GM12891 (cell line): ENCODE data around the gene GAGE12G. TPM values are rescaled to one million over a fixed set of nuclear protein-coding genes. Genes with fewer than 3 reads are reported as not detected.
"Not testable (repeated sequence)": the region's sequence is repeated elsewhere in the genome, so short reads cannot be mapped to it uniquely, and the experiment has no call there.

ENCODE experiments used
- DNase-seq: peaks from one replicate; pipeline ENCODE4 v3.0.0; 2011; ENCODE audit warnings: low spot score; ENCODE audit not compliant: insufficient read length
- FAIRE-seq: peaks from 2 replicates; lab custom pipeline; 2011; peaks lifted over from hg19 to GRCh38; lab: Jason Lieb, UNC
- PAX5 ChIP-seq: IDR thresholded peaks from 2 replicates; pipeline ENCODE4 v1.6.1; 2011; ENCODE audit warnings: low read length, moderate library complexity, mild to moderate bottlenecking; ENCODE audit not compliant: insufficient read depth, severe bottlenecking
- POLR2A ChIP-seq: IDR thresholded peaks from 2 replicates; pipeline ENCODE4 v1.6.1; 2011; ENCODE audit warnings: low read depth, low read length, control low read depth
- POLR2AphosphoS5 ChIP-seq: IDR thresholded peaks from 2 replicates; pipeline ENCODE4 v1.6.1; 2011; ENCODE audit warnings: low read depth, low read length, control low read depth
- POU2F2 ChIP-seq: IDR thresholded peaks from 2 replicates; pipeline ENCODE4 v1.6.1; 2011; ENCODE audit warnings: low read depth, mild to moderate bottlenecking, control low read depth, low read length, moderate library complexity
- SPI1 ChIP-seq: IDR thresholded peaks from 2 replicates; pipeline ENCODE4 v1.6.1; 2011; ENCODE audit warnings: low read depth, low read length, control low read depth
- TAF1 ChIP-seq: IDR thresholded peaks from 2 replicates; pipeline ENCODE4 v1.6.1; 2011; ENCODE audit warnings: low read depth, low read length, control low read depth
- polyA plus RNA-seq: library from polyadenylated mRNA; unstranded; fragments of >200 nt; gene quantifications from one replicate; pipeline ENCODE4 v1.2.1, GENCODE V29; 2012; ENCODE audit warnings: low read depth, missing spikeins, inconsistent platforms; ENCODE audit not compliant: missing spikeins

Gene GAGE12G
- polyA plus RNA-seq: not detected

DNA sequence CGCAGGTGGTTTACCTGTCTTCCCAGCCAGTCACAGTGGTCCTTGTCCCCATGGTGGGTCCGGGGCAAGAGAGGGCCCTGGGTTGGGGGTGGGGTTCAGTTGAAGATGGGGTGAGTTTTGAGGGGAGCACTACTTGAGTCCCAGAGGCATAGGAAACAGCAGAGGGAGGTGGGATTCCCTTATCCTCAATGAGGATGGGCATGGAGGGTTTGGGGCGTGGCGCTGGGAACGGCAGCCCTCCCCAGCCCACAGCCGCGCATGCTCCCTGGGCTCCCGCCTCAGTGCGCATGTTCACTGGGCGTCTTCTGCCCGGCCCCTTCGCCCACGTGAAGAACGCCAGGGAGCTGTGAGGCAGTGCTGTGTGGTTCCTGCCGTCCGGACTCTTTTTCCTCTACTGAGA, at the start of gene GAGE12G:
GAGE12G (plus strand) TSS at position 301 of the 400 bp plus-strand sequence. CDS start 1,155 bp downstream, outside the sequence.
- not testable (repeated sequence) for DNase-seq, FAIRE-seq

DNA sequence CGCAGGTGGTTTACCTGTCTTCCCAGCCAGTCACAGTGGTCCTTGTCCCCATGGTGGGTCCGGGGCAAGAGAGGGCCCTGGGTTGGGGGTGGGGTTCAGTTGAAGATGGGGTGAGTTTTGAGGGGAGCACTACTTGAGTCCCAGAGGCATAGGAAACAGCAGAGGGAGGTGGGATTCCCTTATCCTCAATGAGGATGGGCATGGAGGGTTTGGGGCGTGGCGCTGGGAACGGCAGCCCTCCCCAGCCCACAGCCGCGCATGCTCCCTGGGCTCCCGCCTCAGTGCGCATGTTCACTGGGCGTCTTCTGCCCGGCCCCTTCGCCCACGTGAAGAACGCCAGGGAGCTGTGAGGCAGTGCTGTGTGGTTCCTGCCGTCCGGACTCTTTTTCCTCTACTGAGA, 38.3 kb upstream of the GAGE12G start, which contains the start of gene GAGE12C:
GAGE12C (plus strand) TSS at position 301 of the 400 bp plus-strand sequence. CDS start 1,155 bp downstream, outside the sequence.
- DNase-seq, FAIRE-seq: not testable (repeated sequence)

- DNase-seq, FAIRE-seq: not testable (repeated sequence)
These were observed 28.8 kb upstream of the GAGE12G start, which contains the start of gene GAGE12D for GRCh38 chrX:49541433-49541832. Gene GAGE12D, plus strand, starts transcription at chrX:49541733. Its CDS starts 1,155 bp downstream, at chrX:49542888.

DNA sequence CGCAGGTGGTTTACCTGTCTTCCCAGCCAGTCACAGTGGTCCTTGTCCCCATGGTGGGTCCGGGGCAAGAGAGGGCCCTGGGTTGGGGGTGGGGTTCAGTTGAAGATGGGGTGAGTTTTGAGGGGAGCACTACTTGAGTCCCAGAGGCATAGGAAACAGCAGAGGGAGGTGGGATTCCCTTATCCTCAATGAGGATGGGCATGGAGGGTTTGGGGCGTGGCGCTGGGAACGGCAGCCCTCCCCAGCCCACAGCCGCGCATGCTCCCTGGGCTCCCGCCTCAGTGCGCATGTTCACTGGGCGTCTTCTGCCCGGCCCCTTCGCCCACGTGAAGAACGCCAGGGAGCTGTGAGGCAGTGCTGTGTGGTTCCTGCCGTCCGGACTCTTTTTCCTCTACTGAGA, 19.2 kb upstream of the GAGE12G start, which contains the start of gene GAGE12E:
GAGE12E (plus strand) TSS at position 301 of the 400 bp plus-strand sequence. CDS start 1,155 bp downstream, outside the sequence.
- not testable (repeated sequence) for FAIRE-seq, DNase-seq

GRCh38 chrX:49560542-49560941, 9.7 kb upstream of the GAGE12G start, which contains the start of gene GAGE12F:
Gene GAGE12F, plus strand, starts transcription at chrX:49560842. Its CDS starts 1,155 bp downstream, at chrX:49561997.
- not testable (repeated sequence) for FAIRE-seq, DNase-seq

- not testable (repeated sequence) for DNase-seq, FAIRE-seq
These were observed 1.5 kb upstream of the GAGE12G start for GRCh38 chrX:49568728-49569127.

DNA sequence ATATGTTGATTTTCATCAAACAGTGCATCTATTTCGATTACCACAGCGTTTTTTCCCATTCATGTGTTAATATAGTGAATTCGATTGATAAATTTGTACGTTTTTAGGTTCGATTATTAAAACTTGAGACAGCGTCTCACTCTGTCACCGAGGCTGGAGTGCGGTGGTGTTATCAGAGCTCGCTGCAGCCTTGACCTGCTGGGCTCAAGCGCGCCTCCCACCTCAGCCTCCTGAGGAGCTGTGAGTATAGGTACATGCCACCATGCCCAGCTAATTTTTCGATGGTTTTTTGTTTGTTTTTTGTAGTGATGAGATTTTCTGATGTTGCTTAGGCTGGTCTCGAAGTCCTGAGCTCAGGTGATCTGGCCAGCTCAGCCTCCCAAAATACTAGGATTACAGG, 1.0 kb upstream of the GAGE12G start:
- FAIRE-seq, DNase-seq: not testable (repeated sequence)

DNA sequence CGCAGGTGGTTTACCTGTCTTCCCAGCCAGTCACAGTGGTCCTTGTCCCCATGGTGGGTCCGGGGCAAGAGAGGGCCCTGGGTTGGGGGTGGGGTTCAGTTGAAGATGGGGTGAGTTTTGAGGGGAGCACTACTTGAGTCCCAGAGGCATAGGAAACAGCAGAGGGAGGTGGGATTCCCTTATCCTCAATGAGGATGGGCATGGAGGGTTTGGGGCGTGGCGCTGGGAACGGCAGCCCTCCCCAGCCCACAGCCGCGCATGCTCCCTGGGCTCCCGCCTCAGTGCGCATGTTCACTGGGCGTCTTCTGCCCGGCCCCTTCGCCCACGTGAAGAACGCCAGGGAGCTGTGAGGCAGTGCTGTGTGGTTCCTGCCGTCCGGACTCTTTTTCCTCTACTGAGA, 9.4 kb downstream of the GAGE12G start, which contains the start of gene GAGE12H:
GAGE12H (plus strand) TSS at position 301 of the 400 bp plus-strand sequence. CDS start 1,155 bp downstream, outside the sequence.
- FAIRE-seq, DNase-seq: not testable (repeated sequence)

DNA sequence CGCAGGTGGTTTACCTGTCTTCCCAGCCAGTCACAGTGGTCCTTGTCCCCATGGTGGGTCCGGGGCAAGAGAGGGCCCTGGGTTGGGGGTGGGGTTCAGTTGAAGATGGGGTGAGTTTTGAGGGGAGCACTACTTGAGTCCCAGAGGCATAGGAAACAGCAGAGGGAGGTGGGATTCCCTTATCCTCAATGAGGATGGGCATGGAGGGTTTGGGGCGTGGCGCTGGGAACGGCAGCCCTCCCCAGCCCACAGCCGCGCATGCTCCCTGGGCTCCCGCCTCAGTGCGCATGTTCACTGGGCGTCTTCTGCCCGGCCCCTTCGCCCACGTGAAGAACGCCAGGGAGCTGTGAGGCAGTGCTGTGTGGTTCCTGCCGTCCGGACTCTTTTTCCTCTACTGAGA, 19.0 kb downstream of the GAGE12G start, which contains the start of gene GAGE2A:
GAGE2A (plus strand) TSS at position 301 of the 400 bp plus-strand sequence. CDS start 1,155 bp downstream, outside the sequence.
- FAIRE-seq, DNase-seq: not testable (repeated sequence)

DNA sequence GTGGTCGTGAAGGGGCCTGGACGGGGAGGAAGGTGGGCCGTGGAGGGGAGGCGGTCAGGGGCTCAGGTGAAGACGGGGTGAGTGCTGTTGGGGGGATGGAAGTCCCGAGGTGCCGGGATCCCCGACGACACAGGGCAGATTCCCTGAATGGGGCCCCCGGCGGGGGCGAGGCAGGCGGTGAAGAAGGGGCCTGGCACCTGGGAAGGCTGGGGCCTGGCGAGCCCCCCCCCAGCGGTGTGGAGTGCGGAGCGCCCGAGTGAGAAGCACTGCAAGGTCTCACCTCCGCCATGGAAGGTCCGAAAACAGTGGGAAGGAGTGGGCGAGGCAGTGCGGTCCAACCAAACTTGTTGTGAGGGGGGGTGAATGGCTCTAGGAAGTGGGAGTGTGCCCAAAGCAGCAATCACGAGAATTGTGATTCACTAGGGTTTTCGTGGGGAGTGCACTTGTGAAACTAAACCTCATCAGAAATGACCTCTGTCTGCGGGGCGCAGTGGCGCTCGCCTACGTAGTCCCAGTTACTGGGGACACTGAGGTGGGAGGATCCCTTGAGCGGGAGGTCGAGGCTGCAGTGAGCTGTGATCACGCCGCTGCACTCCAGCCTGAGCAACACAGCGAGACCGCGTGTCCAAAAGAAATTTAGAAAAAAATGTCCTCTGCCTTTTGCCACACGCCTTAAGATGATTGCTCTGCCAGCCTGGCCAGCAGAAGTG, 19.7 kb downstream of the GAGE12G start:
- not testable (repeated sequence) for DNase-seq

DNA sequence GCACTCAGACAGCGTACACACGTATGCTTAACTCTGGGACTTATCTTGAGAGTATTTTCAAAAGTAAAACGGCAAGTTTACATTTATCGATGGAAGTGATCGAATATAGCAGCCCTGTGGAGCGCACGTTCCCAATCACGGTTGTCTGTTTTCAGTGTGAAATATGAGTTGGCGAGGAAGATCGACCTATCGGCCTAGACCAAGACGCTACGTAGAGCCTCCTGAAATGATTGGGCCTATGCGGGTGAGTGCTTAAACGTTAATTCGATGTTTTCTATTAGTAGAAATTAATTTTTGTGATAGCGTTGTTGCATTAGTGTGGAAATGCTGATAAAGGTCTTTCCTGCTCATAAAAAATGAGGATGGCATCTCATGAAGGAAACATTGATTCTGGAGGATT, 20.3 kb downstream of the GAGE12G start:
- not testable (repeated sequence) for DNase-seq, FAIRE-seq

More for the DNA sequence above, 19.7 kb downstream of the GAGE12G start:
- FAIRE-seq: not testable (repeated sequence)

- FAIRE-seq, DNase-seq: not testable (repeated sequence)
These were observed 28.5 kb downstream of the GAGE12G start, which contains the start of gene GAGE1 for GRCh38 chrX:49598720-49599119. Gene GAGE1, plus strand, starts transcription at chrX:49599020. Its CDS starts 1,155 bp downstream, at chrX:49600175.

DNA sequence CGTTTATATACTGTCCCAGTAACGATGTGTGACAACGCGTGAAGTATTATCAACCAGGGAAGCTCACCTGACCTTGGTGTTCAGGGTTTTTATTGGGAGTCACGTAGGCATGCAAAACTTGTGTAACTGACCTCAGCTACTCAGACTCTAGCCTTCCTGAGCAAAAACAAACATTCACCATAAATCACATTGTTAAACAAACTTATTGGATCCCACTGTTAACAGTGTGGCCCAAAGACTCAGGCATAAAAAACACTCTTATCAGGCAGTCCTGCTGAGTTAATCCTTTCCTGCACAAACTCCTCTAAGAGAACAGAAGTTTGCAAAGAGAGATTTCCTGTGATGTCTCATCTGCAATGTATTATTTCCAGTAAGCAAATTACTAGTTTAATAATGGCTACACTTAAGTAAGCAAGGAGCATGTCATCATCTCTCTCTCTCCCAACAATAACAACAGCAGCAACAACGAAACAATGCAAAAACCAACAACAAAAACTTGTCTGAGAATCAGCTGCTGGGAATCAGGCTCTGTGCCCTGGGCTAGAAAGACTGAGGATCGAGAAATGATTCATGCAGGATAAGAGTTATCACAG, 40.6 kb downstream of the GAGE12G start:
- FAIRE-seq (no peak), DNase-seq (no peak)
- no peak for TF ChIP-seq POU2F2
- TF ChIP-seq POLR2A: no peak
- no peak for TF ChIP-seq POLR2AphosphoS5
- TF ChIP-seq SPI1: no peak
- no peak for TF ChIP-seq TAF1
- no peak for TF ChIP-seq PAX5
